Measurements from ENCODE around the gene TRAF2.

TRAF2 gene

GRCh38 chr9:136973618-136974617 lies 87.6 kb downstream of the TRAF2 start:
- no peaks in the 10 kb centered on the region for H3K9me3 ChIP-seq (ENCODE audit: control insufficient read depth, insufficient read depth, low read length)
- H3K27me3 ChIP-seq (ENCODE audit: control insufficient read depth, insufficient read depth, low read length), result no peaks in the 10 kb centered on the region
- H3K9ac ChIP-seq (ENCODE audit: low read depth, low read length), result no peak overlapping the region
- H3K36me3 ChIP-seq (ENCODE audit: control insufficient read depth, insufficient read depth, low read length), result no peaks in the 10 kb centered on the region
- H3K4me3 ChIP-seq (ENCODE audit: low read depth, low read length), result no peak overlapping the region
- H3K4me1 ChIP-seq (ENCODE audit: control insufficient read depth, insufficient read depth, low read length), result no peaks in the 10 kb centered on the region

- Histone ChIP-seq H3K9ac (ENCODE audit: low read depth, low read length) (no peak overlapping the region), H3K9me3 (ENCODE audit: control insufficient read depth, insufficient read depth, low read length) (no peaks in the 10 kb centered on the region), H3K4me3 (ENCODE audit: low read depth, low read length) (no peak overlapping the region), H3K4me1 (ENCODE audit: control insufficient read depth, insufficient read depth, low read length) (no peaks in the 10 kb centered on the region), H3K36me3 (ENCODE audit: control insufficient read depth, insufficient read depth, low read length) (no peaks in the 10 kb centered on the region), H3K27me3 (ENCODE audit: control insufficient read depth, insufficient read depth, low read length) (no peaks in the 10 kb centered on the region)
These were observed 88.7 kb downstream of the TRAF2 start for GRCh38 chr9:136974817-136975535.

GRCh38 chr9:136975644-136976043 lies 89.3 kb downstream of the TRAF2 start:
- Histone ChIP-seq H3K27me3 (ENCODE audit: control insufficient read depth, insufficient read depth, low read length) (no peaks in the 10 kb centered on the region), H3K9ac (ENCODE audit: low read depth, low read length) (no peak overlapping the region), H3K36me3 (ENCODE audit: control insufficient read depth, insufficient read depth, low read length) (no peaks in the 10 kb centered on the region), H3K9me3 (ENCODE audit: control insufficient read depth, insufficient read depth, low read length) (no peaks in the 10 kb centered on the region), H3K4me1 (ENCODE audit: control insufficient read depth, insufficient read depth, low read length) (no peaks in the 10 kb centered on the region), H3K4me3 (ENCODE audit: low read depth, low read length) (no peak overlapping the region)
